Heart right ventricle (tissue), 16 donors: ENCODE data around the gene SCARF1. TPM values are rescaled to one million over a fixed set of nuclear protein-coding genes. Genes with fewer than 3 reads are reported as not detected.
A peak's percentile ranks its signal among the peaks of the same experiment; 100 is the strongest.

ENCODE experiments used
- ATAC-seq, 8 donors: fragments of 200-7000 bp; cut with Tn5 transposase; one replicate each; pipeline ENCODE4 v1.9.1; 2020; ENCODE audit warnings: mild to moderate bottlenecking in 8 of 8, moderate library complexity in 8 of 8, moderate number of reproducible peaks in 1 of 8
- DNase-seq, 2 donors: peaks; one replicate each; pipeline ENCODE4 v3.0.0-alpha.2; 2020
- H3K27ac ChIP-seq, 10 donors: fragments of 200-600 bp; sonication (generic) in 2 of 10; one replicate each; pipeline versions ENCODE4 v1.5.0 to v1.8.0; 2020 to 2022; ENCODE audit warnings: mild to moderate bottlenecking in 3 of 10
- H3K27me3 ChIP-seq, 7 donors: fragments of 200-600 bp; one replicate each; pipeline ENCODE4 v1.8.0; 2021 to 2022; ENCODE audit warnings: mild to moderate bottlenecking in 2 of 7
- H3K36me3 ChIP-seq, 9 donors: fragments of 200-600 bp; sonication (generic) in 1 of 9; one replicate each; pipeline versions ENCODE4 v1.5.0 to v1.8.0; 2020 to 2022; ENCODE audit warnings: mild to moderate bottlenecking in 2 of 9
- H3K4me1 ChIP-seq, 9 donors: fragments of 200-600 bp; sonication (generic) in 1 of 9; one replicate each; pipeline versions ENCODE4 v1.5.0 to v1.8.0; 2020 to 2022; ENCODE audit warnings: mild to moderate bottlenecking in 4 of 9
- H3K4me3 ChIP-seq, 10 donors: fragments of 200-600 bp; sonication (generic) in 2 of 10; one replicate each; pipeline versions ENCODE4 v1.5.0 to v1.8.0; 2020 to 2022; ENCODE audit warnings: mild to moderate bottlenecking in 7 of 10, moderate library complexity in 2 of 10
- H3K9me3 ChIP-seq, 11 donors: fragments of 200-600 bp in 10 of 11; sonication (generic) in 2 of 11; one replicate each; pipeline versions ENCODE4 v1.5.0 to v1.8.0; 2013 to 2022; ENCODE audit warnings: mild to moderate bottlenecking in 2 of 11, control low read depth in 1 of 11, moderate library complexity in 1 of 11
- CTCF ChIP-seq, 9 donors: fragments of 200-600 bp; sonication (generic) in 2 of 9; IDR thresholded peaks; one replicate each; pipeline versions ENCODE4 v1.5.0 to v1.8.0; 2021 to 2022; ENCODE audit warnings: antibody characterized with exemption in 9 of 9, mild to moderate bottlenecking in 5 of 9, moderate library complexity in 1 of 9
- WGBS, 2 donors: extraction: QIAGEN DNeasy Blood & Tissue Kit; methylation state at CpG; one replicate each; pipeline ENCODE4 v1.1.7; 2013; ENCODE audit warnings: inconsistent platforms in 1 of 2; 5-methylcytosine and 5-hydroxymethylcytosine counted together
- intact Hi-C, 10 donors: fragments of 100-400 bp; cut with DNase I; formaldehyde crosslinking; loops; one replicate each; pipeline versions ENCODE4 v1.11.1 to v1.14.2; 2022
- polyA plus RNA-seq, 2 donors: library from polyadenylated mRNA; stranded (reverse); fragments of 200-250 nt; gene quantifications; one replicate each; pipeline ENCODE4 v1.2.3, GENCODE V29; 2013
- total RNA-seq, 10 donors: library from RNA; stranded (reverse); fragmentation: NEBNext Ultra II Directional in 3 of 10; extraction: Animal tissue kit (Norgen Biotek cat#: 25700) in 3 of 10; gene quantifications; one replicate each; pipeline versions ENCODE4 v1.2.1 to v1.2.4, GENCODE V29; 2021 to 2023
- donor health status: Arrhythmogenic right ventricular cardiomyopathy.
- donor health status: ischemic (EF 13 %, LVEDD 7.1; RV severe dilation, severe dysfunction).
- donor health status: healthy with polysubstance abuse.
- donor health status: DM: no; HTN: yes; CAD: no.
- donor health status: DM: no; HTN: no; CAD: no.
- donor health status: ischemic (EF 25% LVEDD 6.9; RV normal size, moderate dysfunction).
- donor health status: ischemic (EF 25% LVEDD 5.7; RV mildly dilated, moderate dysfunction).
- donor health status: healthy.
- donor health status: DM: yes; HTN: yes; CAD: no.
- donor health status: Ischemic cardiomyopathy.
- donor health status: ischemic (EF 35%, LVEDD 5.7; RV mildly dilated, moderate dysfunction).
- donor health status: nonischemic (EF 11% LVEDD 7.7; RV severe dilation, severe dysfunction).
- donor health status: DM: yes; HTN: yes; CAD: no.
- donor health status: PGD.
- donor health status: ischemic (EF 29% LVEDD 5.4; RV normal size, mild dysfunction).
- donor health status: nonischemic (EF 23%, LVEDD 6.1; RV moderate dilation, normal function).

SCARF1 gene
- total and polyA plus RNA-seq, 12 donors: 7.6 to 22.6 (median 13.2) TPM

GRCh38 chr17:1593630-1593931 lies 52.0 kb downstream of the SCARF1 start:
- WGBS, 2 donors: 92% methylated on average over 5 of the region's 5 CpGs
- ATAC-seq: no peak
- intact Hi-C loops: loop anchor here in 1 of 10 donors (5.0 kb wide), 1 partner anchor 34 kb away; the partner anchor contains the start of gene SLC43A2

GRCh38 chr17:1592751-1593629 lies 52.5 kb downstream of the SCARF1 start:
- Histone ChIP-seq H3K27me3 (no peaks in the 10 kb centered on the region), H3K4me1 (peaks cover 0 to 41% (median 20%) of the 10 kb centered on the region in 9 donors), H3K4me3 (no peak overlapping the region), H3K36me3 (peaks cover 0 to 31% (median 0%) of the 10 kb centered on the region in 9 donors), H3K27ac (no peak overlapping the region), H3K9me3 (no peaks in the 10 kb centered on the region)
- intact Hi-C loops: loop anchor here in 1 of 10 donors (5.0 kb wide), 1 partner anchor 34 kb away; the partner anchor contains the start of gene SLC43A2
- TF ChIP-seq CTCF (IDR thresholded peaks at IDR 0.05): no peak
- no peak for ATAC-seq
- 81 to 85% methylated on average over 25 of the region's 25 CpGs for WGBS, 2 donors
- no peak for DNase-seq

More at GRCh38 chr17:1593630-1593931, 52.0 kb downstream of the SCARF1 start:
- Histone ChIP-seq H3K4me1 (peaks cover 0 to 36% (median 20%) of the 10 kb centered on the region in 9 donors), H3K4me3 (no peak overlapping the region), H3K27me3 (no peaks in the 10 kb centered on the region), H3K36me3 (peaks cover 0 to 29% (median 0%) of the 10 kb centered on the region in 9 donors), H3K27ac (no peak overlapping the region), H3K9me3 (no peaks in the 10 kb centered on the region)
- no peak for TF ChIP-seq CTCF (IDR thresholded peaks at IDR 0.05)
- no peak for DNase-seq

GRCh38 chr17:1591474-1592090 lies 54.0 kb downstream of the SCARF1 start:
- WGBS, 2 donors: 90 to 91% methylated on average over 37 to 40 of the region's 40 CpGs
- no peak for DNase-seq
- H3K9me3 ChIP-seq: no peaks in the 10 kb centered on the region
- H3K4me1 ChIP-seq: peaks cover 0 to 56% (median 25%) of the 10 kb centered on the region in 9 donors
- H3K27ac ChIP-seq: peak overlapping the region in 2 of 10 donors; percentile 79 to 91
- peaks cover 0 to 31% (median 0%) of the 10 kb centered on the region in 9 donors for H3K36me3 ChIP-seq
- no peak for ATAC-seq
- TF ChIP-seq CTCF (IDR thresholded peaks at IDR 0.05): no peak
- no peaks in the 10 kb centered on the region for H3K27me3 ChIP-seq
- intact Hi-C loops: loop anchor here in 1 of 10 donors (5.0 kb wide), 1 partner anchor 36 kb away; the partner anchor contains the start of gene SLC43A2
- no peak overlapping the region for H3K4me3 ChIP-seq

DNA sequence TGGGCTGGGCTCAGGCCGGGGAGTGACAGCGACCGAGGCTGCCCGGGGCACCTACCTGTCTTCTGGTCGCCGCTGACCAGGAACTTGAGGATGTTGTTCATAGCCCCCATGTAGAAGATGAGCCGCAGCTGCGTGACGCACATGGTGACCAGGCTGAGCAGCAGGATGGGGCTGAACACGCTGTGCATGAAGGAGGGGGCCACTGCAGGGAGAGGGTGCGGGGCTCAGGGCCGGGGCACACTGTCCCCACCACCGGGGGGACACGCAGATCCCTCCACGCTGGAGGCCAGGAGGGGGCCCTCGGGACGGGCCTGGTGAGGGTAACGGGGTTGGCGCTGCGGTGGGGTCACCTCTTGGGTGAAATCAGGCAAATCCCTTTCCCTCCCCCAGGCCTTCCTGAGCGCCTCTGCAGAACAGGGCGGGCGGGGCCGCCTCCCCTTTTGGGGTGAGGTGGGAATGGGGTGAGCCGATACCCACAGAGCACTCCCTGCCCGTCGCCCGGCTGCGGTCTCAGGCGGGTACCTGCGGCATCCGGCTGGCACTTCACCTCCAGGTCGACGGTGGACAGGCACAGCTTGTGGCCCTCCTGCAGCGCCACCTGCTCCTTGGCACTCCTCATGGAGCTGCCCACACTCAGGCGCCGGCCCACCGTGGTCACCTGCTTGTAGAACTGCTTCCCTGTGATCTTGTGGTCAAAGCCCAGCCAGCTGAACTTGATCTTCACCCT lies 54.6 kb downstream of the SCARF1 start:
- H3K9me3 ChIP-seq: no peaks in the 10 kb centered on the region
- no peak for DNase-seq
- peaks cover 0 to 32% (median 0%) of the 10 kb centered on the region in 9 donors for H3K36me3 ChIP-seq
- peak overlapping the region in 9 of 10 donors; percentile 52 to 91 (median 80) for H3K27ac ChIP-seq
- peaks cover 0 to 62% (median 25%) of the 10 kb centered on the region in 9 donors for H3K4me1 ChIP-seq
- H3K4me3 ChIP-seq: no peak overlapping the region
- intact Hi-C loops: loop anchor here in 1 of 10 donors (5.0 kb wide), 1 partner anchor 36 kb away; the partner anchor contains the start of gene SLC43A2
- no peaks in the 10 kb centered on the region for H3K27me3 ChIP-seq
- TF ChIP-seq CTCF (IDR thresholded peaks at IDR 0.05): no peak
- ATAC-seq: peak in 2 of 8 donors; percentile 3 to 43
- WGBS, 2 donors: 87 to 88% methylated on average over 37 of the region's 38 CpGs
